Femur (tissue), 1 donor: ENCODE data around the gene MAST3.
"Not testable (repeated sequence)": the region's sequence is repeated elsewhere in the genome, so short reads cannot be mapped to it uniquely, and the experiment has no call there.

ENCODE experiments used
- DNase-seq: peaks from one replicate; pipeline ENCODE4 v3.0.0-alpha.2; 2017

The MAST3 gene

DNA sequence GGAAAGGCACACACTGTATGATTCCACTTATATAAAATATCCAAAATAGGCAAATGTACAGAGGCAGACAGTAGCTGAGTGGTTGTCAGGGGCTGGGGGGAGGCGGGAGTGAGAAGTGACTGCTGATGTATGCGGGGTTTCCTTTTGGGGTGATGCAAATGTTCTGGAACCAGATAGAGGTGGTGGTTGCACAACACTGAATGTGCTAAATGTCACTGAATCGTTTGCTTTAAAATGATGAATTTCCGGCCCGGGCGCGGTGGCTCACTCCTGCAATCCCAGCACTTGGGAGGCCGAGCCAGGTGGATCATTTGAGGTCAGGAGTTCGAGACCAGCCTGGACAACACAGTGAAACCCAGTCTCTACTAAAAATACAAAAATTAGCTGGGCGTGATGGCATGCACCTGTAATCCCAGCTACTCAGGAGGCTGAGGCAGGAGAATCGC, 8.5 kb upstream of the MAST3 start:
- DNase-seq: not testable (repeated sequence)

DNA sequence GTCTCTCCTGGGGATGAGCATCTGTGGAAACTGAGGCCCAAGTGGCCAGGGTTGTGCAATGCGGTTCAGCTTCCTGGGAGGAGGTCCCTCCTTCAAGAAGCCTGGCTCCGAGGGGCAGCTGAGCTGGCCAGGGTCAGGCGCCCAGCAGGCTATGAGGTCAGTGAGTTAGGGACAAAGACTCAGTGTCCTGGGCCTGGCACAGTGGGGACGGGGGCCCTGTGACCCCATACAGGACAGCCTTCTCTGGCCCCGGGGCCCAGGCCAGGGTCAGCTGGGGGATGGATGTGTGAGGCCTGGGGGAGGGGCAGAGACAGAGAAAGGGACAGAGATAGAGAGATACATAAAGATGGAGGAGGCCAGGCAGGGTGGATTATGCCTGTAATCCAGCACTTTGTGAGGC, 7.9 kb upstream of the MAST3 start:
- no peak for DNase-seq

DNA sequence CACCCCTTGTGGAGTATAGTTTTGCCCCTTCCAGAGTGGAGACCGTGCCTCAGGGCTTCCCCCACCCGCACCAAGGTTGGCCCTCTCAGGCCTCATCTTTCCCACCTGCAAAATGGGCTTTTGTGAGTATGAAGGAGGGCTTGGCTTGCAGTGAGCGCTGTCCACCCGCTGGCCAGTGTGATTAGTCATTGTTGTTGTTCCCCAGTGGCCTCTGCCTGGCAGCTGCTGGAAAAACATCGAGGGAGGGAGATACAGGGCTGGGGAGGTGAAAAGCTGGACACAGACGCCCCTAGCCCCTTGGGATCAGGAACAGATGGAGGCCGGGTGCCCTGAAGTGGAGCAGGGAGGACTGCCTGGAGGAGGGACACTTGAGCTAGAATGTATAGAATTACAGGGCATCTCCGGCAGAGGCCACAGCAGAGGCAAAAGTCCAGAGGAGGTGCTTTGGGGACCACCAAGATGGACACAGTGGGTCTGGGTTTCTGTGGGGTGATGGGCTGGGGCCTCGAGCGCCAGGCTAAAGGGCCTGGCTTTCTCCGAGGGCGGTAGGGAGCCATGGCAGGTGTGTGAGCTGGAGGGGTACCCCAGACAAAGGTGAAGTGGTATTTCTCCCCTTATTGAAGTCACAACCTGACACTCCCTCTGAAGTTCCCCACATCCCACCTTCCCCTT, 6.9 kb upstream of the MAST3 start:
- DNase-seq: no peak

DNA sequence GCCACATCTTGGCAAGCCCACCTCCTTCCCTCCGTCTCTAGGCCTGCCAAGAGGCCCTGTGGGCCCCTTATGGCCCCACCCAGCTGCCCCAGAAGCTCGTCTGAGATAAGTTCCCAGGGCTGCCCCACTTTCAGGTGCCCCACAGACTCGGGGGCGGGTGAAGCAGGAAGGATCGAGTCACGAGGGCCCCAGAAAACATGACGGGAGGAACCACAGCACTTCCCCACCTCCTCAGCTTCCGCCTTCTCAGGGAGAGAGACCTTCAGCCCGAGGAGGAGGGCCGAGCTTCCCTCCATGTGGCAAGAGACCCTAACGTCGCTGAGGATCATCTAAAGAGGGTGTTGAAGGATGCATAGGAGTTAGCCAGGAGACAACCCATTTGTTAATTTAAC, 6.4 kb upstream of the MAST3 start:
- DNase-seq: peak; percentile 63

GRCh38 chr19:18093439-18094161, 4.0 kb upstream of the MAST3 start:
- no peak for DNase-seq

GRCh38 chr19:18096258-18096657, 1.3 kb upstream of the MAST3 start:
- DNase-seq: no peak

GRCh38 chr19:18097993-18098890, 664 bp downstream of the MAST3 start:
- no peak for DNase-seq

DNA sequence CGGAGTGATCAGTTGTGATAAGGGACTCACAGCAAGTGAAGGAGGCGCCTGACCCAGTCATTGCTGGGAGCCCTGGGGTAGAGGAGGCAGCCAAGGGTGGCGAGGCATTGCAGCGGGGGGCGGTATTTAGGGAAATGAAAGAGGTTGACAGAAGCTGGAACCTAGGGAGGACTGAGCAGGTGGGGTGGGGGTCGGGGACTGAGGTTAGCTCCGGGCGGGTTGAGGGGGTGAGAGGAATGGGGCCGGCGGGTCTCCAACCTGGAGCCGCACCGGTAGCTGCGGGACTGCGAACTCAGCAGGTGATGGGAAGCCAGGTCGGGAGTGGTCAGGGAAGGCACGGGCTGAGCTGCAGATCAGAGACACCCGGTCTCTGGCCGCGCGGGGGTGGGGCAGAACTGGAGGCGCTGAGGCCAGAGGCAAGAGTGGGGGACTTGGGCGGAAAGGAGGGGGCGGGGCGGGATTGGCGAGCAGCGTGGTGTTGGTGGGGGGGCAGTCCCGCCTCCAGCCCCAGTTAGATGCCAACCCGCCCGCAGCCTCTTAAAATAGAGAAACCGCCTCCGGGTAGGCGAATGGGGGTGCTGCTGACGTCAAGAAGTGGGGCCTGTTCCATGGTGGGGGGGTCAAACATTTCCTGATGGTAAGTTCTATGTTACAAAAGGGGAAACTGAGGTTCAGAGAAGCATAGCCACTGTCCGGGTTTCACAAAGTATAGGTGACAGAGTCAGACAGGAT, 1.5 kb downstream of the MAST3 start:
- no peak for DNase-seq

DNA sequence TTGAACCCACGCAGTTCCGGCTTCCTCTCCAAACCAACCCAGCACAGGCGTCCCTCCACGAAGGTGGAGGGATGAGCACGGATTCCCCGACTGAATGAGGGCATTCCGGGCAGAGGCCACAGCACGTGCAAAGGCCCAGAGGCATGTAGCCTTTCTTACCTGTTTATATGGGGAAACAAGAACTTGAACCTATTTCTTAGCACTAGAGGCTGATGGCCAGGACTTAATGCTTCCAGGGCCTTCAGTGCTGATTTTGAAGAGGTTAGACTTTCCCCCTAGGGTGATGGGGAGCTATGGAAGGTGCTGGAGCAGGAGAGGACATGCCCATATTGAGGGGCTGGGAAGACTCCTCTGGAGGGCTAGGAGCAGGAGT, 2.0 kb downstream of the MAST3 start:
- DNase-seq: no peak

GRCh38 chr19:18100710-18101109, 3.1 kb downstream of the MAST3 start:
- no peak for DNase-seq

DNA sequence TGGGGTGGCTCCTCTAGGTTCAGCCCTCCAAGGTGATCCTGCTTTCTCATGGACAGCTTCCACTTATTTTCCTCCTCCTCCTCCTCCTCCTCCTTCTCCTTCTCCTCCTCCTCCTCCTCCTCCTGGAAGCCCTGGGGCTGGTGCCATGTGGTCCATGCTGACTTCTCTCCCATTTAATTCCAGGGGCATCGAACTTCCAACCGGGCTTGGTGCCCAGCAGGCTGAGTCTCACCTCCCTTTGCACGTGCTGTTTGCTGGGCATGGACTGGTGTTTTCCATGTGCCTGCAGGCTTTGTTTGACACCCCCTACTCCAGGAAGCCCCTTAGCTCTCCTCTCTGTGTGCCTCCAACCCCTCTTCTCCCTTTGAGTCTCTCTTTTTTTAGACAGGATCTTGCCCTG, 3.7 kb downstream of the MAST3 start:
- DNase-seq: no peak

GRCh38 chr19:18102916-18103542, 5.5 kb downstream of the MAST3 start:
- DNase-seq: no peak

DNA sequence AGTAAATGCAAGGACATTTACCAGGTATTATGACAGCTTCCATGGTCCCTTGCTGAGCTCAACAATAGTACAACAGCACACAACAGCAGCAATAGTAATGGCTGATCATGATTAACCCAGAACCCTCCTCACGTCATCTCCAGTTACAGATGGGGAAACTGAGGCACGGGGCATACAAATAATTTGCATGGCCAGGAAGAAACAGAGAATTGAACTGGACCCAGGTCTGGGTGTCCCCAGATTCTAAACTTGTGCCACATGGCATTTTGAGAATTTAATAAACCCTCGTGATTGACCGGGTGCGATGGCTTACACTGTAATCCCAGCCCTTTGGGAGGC, 7.2 kb downstream of the MAST3 start:
- no peak for DNase-seq

DNA sequence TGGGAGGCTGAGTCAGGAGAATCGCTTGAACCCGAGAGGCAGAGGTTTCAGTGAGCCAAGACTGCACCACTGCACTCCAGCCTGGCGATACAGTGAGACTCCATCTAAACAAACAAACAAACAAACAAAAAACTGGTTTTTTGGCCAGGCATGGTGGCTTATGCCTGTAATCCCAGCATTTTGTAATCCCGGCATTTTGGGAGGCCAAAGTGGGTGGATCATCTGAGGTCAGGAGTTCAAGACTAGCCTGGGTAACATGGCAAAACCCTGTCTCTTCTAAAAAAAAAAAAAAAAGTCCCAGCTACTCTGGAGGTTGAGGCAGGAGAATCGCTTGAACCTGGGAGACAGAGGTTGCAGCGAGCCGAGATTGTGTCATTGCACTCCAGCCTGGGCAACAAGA, 7.7 kb downstream of the MAST3 start:
- not testable (repeated sequence) for DNase-seq

- DNase-seq: no peak
Measured at GRCh38 chr19:18107235-18107634, 9.7 kb downstream of the MAST3 start.

- DNase-seq: no peak
Measured at GRCh38 chr19:18108897-18109296, 11.3 kb downstream of the MAST3 start.

- DNase-seq: no peak
Measured at GRCh38 chr19:18109341-18109732, 11.8 kb downstream of the MAST3 start.

DNA sequence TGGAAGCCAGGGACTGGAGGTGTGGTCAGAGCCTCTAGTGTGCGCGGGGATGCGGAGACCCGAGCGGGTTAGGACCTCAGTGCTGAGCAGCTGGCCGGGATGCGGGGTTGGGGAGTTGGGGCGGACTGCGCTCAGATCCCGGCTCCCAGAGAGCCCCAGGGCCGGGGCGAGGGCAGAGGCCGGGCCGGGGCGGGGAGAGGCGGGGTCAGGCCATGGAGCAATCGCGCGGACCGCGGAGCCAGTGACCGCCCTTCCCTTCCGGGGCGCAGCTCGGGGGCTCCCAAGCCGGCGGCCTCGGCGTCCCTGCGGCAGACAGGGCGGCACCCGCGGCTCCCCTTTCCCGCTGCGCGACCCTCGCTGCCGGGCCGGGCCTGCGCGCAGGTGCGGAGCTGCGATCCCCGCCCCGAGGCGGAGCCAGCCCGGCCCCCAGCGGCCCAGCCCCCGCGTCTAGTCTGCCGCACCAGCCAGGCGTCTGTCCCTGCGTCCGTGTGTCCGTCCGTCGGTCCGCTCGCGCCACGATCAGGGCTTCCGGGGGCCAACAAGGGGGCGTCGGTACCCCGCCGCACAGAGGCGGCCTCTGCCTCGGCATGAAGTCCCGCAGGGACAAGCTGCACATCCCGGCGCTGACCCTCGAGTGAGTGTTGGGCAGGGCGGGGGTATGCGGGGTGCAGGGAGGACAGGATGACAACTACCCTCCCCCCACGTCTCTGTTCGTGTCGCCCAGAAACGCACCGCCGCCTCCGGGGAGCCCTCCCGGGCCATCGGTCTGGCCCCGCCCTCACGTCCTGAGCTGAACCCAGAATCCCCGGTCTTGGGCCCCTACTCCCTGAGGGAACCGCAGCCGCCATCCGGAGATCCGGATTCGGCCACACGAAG, 12.4 kb downstream of the MAST3 start:
- no peak for DNase-seq

DNA sequence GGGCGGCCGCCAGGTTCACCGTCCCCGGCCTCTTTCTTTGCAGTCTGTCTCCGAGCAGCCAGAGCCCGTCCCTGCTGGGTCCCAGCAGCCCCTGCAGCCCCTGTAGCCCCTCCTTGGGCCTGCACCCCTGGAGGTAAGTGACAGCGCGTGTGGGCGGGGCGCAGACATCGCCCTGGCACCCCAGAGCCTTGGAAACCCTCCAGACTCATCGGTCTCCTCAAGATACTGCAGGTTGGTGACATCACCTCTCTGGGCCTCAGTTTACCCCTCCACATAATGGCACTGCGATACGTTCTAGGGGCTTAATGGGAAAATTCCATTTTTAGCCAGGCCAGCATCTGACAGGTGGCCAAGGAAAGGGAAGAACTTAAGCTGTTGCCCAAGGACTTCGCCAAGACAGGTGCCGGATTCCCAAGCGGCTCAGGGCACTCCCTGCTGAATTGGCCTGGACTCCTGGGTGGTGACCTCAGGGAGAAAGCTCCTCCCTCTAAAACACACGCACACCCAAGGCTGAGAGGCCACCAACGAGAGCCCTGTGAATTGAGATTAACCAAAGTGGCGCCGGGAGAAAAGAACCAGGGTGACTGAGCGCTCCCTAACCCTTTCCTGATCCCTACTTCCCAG, 13.1 kb downstream of the MAST3 start:
- DNase-seq: no peak

GRCh38 chr19:18112989-18113478, 15.5 kb downstream of the MAST3 start:
- DNase-seq: peak; percentile 90

GRCh38 chr19:18113827-18114226, 16.2 kb downstream of the MAST3 start:
- DNase-seq: no peak
